GM23248 (cell line): ENCODE measurements around the gene MGMT. TPM values are rescaled to one million over a fixed set of nuclear protein-coding genes. Genes with fewer than 3 reads are reported as not detected.

ENCODE experiments used
- DNase-seq: peaks from one replicate; pipeline ENCODE4 v3.0.0-alpha.2; 2015
- H2AFZ ChIP-seq: fragments of 200-600 bp; sonication (generic); 2 replicates; pipeline ENCODE4 v1.6.1; 2016; ENCODE audit warnings: antibody characterized with exemption
- H3F3A ChIP-seq: fragments of 200-600 bp; sonication (generic); 2 replicates; pipeline ENCODE4 v1.6.1; 2016; ENCODE audit warnings: mild to moderate bottlenecking, antibody characterized with exemption, mixed run types; ENCODE audit not compliant: insufficient read depth
- H3K27ac ChIP-seq: fragments of 200-600 bp; sonication (generic); 2 replicates; pipeline ENCODE4 v1.5.1; 2016; ENCODE audit warnings: mild to moderate bottlenecking
- H3K27me3 ChIP-seq: fragments of 200-600 bp; sonication (generic); replicated peaks from 2 replicates; pipeline ENCODE4 v1.6.1; 2016; ENCODE audit warnings: mild to moderate bottlenecking; ENCODE audit not compliant: insufficient read depth
- H3K36me3 ChIP-seq: fragments of 200-600 bp; sonication (generic); 2 replicates; pipeline ENCODE4 v1.6.1; 2016; ENCODE audit warnings: low read depth, mild to moderate bottlenecking
- H3K4me1 ChIP-seq: fragments of 200-600 bp; sonication (generic); 2 replicates; pipeline ENCODE4 v1.6.1; 2016; ENCODE audit warnings: mild to moderate bottlenecking; ENCODE audit not compliant: insufficient read depth
- H3K4me2 ChIP-seq: fragments of 200-600 bp; sonication (generic); one replicate; pipeline ENCODE4 v1.6.1; 2016; ENCODE audit warnings: mild to moderate bottlenecking; ENCODE audit not compliant: unreplicated experiment
- H3K4me3 ChIP-seq: fragments of 200-600 bp; sonication (generic); 2 replicates; pipeline ENCODE4 v1.5.1; 2016; ENCODE audit warnings: mild to moderate bottlenecking
- H3K79me2 ChIP-seq: fragments of 200-600 bp; sonication (generic); 2 replicates; pipeline ENCODE4 v1.6.1; 2016; ENCODE audit warnings: mild to moderate bottlenecking; ENCODE audit not compliant: insufficient read depth
- H3K9ac ChIP-seq: fragments of 200-600 bp; sonication (generic); 2 replicates; pipeline ENCODE4 v1.6.1; 2016; ENCODE audit warnings: mild to moderate bottlenecking
- H3K9me2 ChIP-seq: fragments of 200-600 bp; sonication (generic); 2 replicates; pipeline ENCODE4 v1.6.1; 2016; ENCODE audit warnings: mixed run types, mild to moderate bottlenecking, moderate library complexity; ENCODE audit not compliant: insufficient read depth
- H3K9me3 ChIP-seq: fragments of 200-600 bp; sonication (generic); one replicate; pipeline ENCODE4 v1.6.1; 2017; ENCODE audit warnings: low read depth
- H4K20me1 ChIP-seq: fragments of 200-600 bp; sonication (generic); 2 replicates; pipeline ENCODE4 v1.6.0; 2016; ENCODE audit not compliant: insufficient read depth
- EZH2 ChIP-seq: fragments of 200-600 bp; sonication (generic); IDR thresholded peaks from 2 replicates; pipeline ENCODE4 v1.6.1; 2018; ENCODE audit warnings: antibody characterized with exemption, mild to moderate bottlenecking; ENCODE audit not compliant: insufficient read depth, poor library complexity, severe bottlenecking
- EZH2phosphoT487 ChIP-seq: fragments of 200-600 bp; sonication (generic); IDR thresholded peaks from 2 replicates; pipeline ENCODE4 v1.6.1; 2018; ENCODE audit warnings: antibody characterized with exemption, moderate library complexity, mild to moderate bottlenecking, low read depth; ENCODE audit not compliant: insufficient read depth
- WGBS, 2 experiments: methylation state at CpG; one replicate each; pipeline ENCODE4 v1.1.6; 2015 to 2017; ENCODE audit warnings: low lambda C conversion rate in 2 of 2, low coverage in 1 of 2; ENCODE audit errors: missing lambda C conversion rate in 2 of 2; 5-methylcytosine and 5-hydroxymethylcytosine counted together
- in situ Hi-C: fragments of 300-500 bp; cut with MboI; formaldehyde crosslinking; loops from 2 replicates; pipeline ENCODE4 v1.15.0; 2020
- polyA plus RNA-seq: library from polyadenylated mRNA; unstranded; fragments of >200 nt; fragmentation: Nextera tagmentation; extraction: Ambion mirVana; gene quantifications from 2 replicates; pipeline ENCODE4 v1.2.1, GENCODE V29; 2016
- total RNA-seq: library from RNA; depleted of rRNA; stranded (reverse); fragments of >200 nt; shearing (Covaris generic); gene quantifications from 2 replicates; pipeline ENCODE4 v1.2.3, GENCODE V29; 2014

The MGMT gene
- total and polyA plus RNA-seq, 2 experiments from 2014 or later, result 28.5 to 35.1 TPM

DNA sequence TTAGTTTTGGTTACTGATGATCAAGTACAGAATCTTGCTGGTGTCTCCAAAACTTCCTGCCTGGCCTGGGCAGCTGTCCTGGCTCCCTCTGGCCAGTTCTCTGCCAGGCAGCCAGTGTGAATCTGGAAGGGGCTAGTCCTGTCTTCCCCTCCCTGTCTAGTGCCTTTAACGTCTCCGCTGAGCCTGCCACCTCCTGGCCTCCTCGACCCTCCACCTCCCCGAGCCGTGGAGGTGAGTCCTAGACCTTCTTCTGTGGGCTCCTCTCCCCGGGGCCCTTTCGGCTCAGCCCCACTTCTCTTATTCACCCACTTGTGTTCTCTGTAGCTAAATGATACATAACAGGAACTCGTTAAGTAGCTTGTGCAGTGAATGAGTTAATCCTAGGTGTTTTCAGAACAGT, 218.2 kb downstream of the MGMT start:
- no peaks in the 10 kb centered on the region for H3K9me2 ChIP-seq
- H3K4me1 ChIP-seq, result peaks cover 9% of the 10 kb centered on the region
- H3K9ac ChIP-seq, result no peak overlapping the region
- 43 to 53% methylated on average over 8 of the region's 8 CpGs for WGBS, 2 experiments
- no peaks in the 10 kb centered on the region for H3K79me2 ChIP-seq
- no peak overlapping the region for H3K4me3 ChIP-seq
- H3K4me2 ChIP-seq, result no peak overlapping the region
- no peaks in the 10 kb centered on the region for H4K20me1 ChIP-seq
- H3F3A ChIP-seq, result no peaks in the 10 kb centered on the region
- in situ Hi-C loops, result no loop called here
- H3K27ac ChIP-seq, result no peak overlapping the region
- H3K9me3 ChIP-seq, result no peaks in the 10 kb centered on the region
- H2AFZ ChIP-seq, result no peak overlapping the region
- TF ChIP-seq EZH2phosphoT487 (no peak), EZH2 (no peak)
- H3K36me3 ChIP-seq, result no peaks in the 10 kb centered on the region
- H3K27me3 ChIP-seq, result no peaks in the 10 kb centered on the region
- DNase-seq, result no peak

DNA sequence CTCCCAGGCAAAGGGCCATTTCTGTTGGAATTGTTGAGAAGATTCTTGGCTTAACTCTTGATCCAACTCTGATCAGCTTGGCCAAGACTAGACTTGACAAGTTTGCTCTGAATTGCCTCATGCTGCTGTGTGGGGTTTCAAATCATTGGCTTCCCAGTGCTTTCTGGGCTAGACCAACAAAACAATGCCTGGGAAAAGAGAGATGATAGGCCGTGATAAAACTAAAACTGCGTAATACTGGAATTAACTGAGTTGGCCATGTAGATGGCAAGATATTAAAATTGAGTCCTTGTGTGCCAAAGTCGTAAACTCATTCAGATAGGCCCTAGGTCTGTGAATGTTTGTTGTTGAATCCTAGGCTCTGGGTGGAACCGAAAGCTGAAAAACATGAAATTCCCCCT, 222.6 kb downstream of the MGMT start:
- Histone ChIP-seq H3K79me2 (no peaks in the 10 kb centered on the region), H3K27ac (peak overlapping the region; percentile 38), H3K4me3 (no peak overlapping the region; the same call in 1 of the 2 replicates), H3K27me3 (no peaks in the 10 kb centered on the region), H3K9ac (no peak overlapping the region), H3K36me3 (no peaks in the 10 kb centered on the region), H3K9me2 (no peaks in the 10 kb centered on the region), H2AFZ (peak overlapping the region; percentile 50; the same call in 1 of the 2 replicates), H3F3A (no peaks in the 10 kb centered on the region), H3K4me1 (peaks cover 15% of the 10 kb centered on the region), H3K4me2 (no peak overlapping the region), H3K9me3 (no peaks in the 10 kb centered on the region), H4K20me1 (no peaks in the 10 kb centered on the region)
- in situ Hi-C loops, result no loop called here
- WGBS, 2 experiments, result 15 to 16% methylated on average over 4 of the region's 4 CpGs
- TF ChIP-seq EZH2phosphoT487 (no peak), EZH2 (no peak)
- DNase-seq, result peak; percentile 45

DNA sequence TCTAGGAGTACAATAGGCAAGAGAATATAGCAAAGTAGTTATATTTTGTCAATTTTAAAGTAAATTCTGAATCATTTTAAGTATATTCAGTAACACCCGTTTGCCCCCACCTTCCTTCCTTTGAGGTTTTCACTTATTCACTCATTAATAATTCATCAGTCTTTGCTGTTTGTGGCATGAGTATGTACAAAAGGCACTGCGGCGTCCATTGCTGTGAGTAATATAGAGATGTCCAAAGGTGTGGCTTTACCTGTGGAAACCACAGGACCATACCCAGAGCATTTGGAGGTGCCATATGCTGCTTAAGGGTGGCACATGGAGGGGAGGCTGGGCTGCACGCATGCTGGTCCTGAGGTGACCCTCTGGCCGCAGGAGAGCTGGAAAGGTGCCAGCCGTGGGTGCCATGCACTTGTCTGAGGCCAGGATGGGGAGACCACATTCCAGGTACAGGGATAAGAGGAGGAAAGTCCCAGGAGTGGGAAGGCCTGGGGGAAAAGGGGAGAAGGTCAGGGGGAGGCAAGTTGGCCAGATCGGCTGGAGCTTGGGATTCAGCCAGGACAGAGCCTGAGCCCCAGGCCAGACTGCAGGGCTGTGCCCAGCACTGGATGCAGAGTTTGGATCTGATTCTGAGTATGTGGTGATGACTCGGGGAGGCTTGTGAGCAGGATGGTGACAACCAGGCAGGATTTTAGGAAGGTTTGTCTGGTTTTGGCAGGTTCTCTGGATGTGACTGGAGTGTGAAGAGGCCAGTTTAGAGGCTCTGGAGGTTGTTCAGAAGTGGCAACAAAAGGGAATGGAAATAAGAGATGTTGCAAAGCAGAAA, 223.4 kb downstream of the MGMT start:
- Histone ChIP-seq H3K4me1 (peaks cover 15% of the 10 kb centered on the region), H3K27ac (peak overlapping the region; percentile 38), H2AFZ (peak overlapping the region; percentile 50; the same call in 1 of the 2 replicates), H3K9me2 (no peaks in the 10 kb centered on the region), H3F3A (no peaks in the 10 kb centered on the region), H3K9me3 (no peaks in the 10 kb centered on the region), H3K4me2 (no peak overlapping the region), H3K79me2 (no peaks in the 10 kb centered on the region), H3K9ac (no peak overlapping the region), H3K36me3 (no peaks in the 10 kb centered on the region), H3K27me3 (no peaks in the 10 kb centered on the region), H3K4me3 (no peak overlapping the region; the same call in 1 of the 2 replicates), H4K20me1 (no peaks in the 10 kb centered on the region)
- peak; percentile 25 for DNase-seq
- TF ChIP-seq EZH2 (no peak), EZH2phosphoT487 (no peak)
- in situ Hi-C loops, result no loop called here
- WGBS, 2 experiments, result 31 to 35% methylated on average over 8 of the region's 8 CpGs

DNA sequence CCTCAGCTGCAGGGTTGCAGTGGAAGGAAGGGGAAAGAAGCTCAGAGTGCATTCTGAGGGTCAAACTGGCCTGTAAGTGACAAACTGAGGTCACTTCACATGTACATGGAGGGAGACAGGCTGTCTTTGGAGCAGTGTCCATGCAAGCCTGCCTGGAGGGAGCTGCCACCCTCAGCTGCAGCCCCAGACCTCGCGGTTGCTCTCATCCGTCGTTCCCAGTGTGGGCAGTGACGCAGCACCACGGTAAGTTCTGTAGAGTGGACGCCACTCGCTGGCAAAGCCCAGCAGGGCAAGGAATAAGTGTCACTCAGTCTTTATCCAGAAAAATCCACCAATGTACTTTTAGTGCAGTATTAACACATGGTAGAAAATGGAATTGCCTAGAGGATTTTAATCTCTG, 225.7 kb downstream of the MGMT start:
- H3K27ac ChIP-seq, result no peak overlapping the region
- 90 to 95% methylated on average over 8 of the region's 8 CpGs for WGBS, 2 experiments
- DNase-seq, result no peak
- no peaks in the 10 kb centered on the region for H3K79me2 ChIP-seq
- TF ChIP-seq EZH2phosphoT487 (no peak), EZH2 (no peak)
- H3K36me3 ChIP-seq, result no peaks in the 10 kb centered on the region
- H3F3A ChIP-seq, result no peaks in the 10 kb centered on the region
- in situ Hi-C loops, result no loop called here
- no peaks in the 10 kb centered on the region for H3K27me3 ChIP-seq
- H3K9me3 ChIP-seq, result no peaks in the 10 kb centered on the region
- peaks cover 15% of the 10 kb centered on the region for H3K4me1 ChIP-seq
- H4K20me1 ChIP-seq, result no peaks in the 10 kb centered on the region
- H3K9ac ChIP-seq, result no peak overlapping the region
- H2AFZ ChIP-seq, result no peak overlapping the region
- H3K4me3 ChIP-seq, result no peak overlapping the region
- no peak overlapping the region for H3K4me2 ChIP-seq
- H3K9me2 ChIP-seq, result no peaks in the 10 kb centered on the region

DNA sequence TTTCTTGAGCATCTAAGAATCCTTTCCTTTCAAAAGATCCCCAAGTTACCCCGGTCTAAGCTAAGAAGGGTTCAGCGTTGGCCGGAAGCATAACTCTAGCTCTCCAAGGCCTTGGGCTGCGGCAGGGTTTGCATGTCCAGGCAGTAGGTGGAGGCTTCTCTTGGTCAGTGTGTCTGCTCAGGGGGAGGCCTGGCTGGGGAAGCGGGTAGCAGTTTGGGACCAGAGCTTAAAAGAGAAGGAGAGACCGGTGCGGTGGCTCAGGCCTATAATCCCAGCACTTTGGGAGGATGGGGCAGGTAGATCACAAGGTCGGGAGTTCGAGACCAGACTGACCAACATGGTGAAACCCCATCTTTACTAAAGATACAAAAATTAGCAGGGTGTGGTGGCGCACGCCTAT, 226.3 kb downstream of the MGMT start:
- Histone ChIP-seq H3K9me3 (no peaks in the 10 kb centered on the region), H4K20me1 (no peaks in the 10 kb centered on the region), H3K4me3 (no peak overlapping the region), H3K36me3 (no peaks in the 10 kb centered on the region), H3F3A (no peaks in the 10 kb centered on the region), H3K9ac (no peak overlapping the region), H3K4me1 (peaks cover 15% of the 10 kb centered on the region), H3K79me2 (no peaks in the 10 kb centered on the region), H3K9me2 (no peaks in the 10 kb centered on the region), H2AFZ (no peak overlapping the region), H3K27me3 (no peaks in the 10 kb centered on the region), H3K4me2 (no peak overlapping the region), H3K27ac (no peak overlapping the region)
- TF ChIP-seq EZH2 (no peak), EZH2phosphoT487 (no peak)
- 96 to 98% methylated on average over 11 of the region's 11 CpGs for WGBS, 2 experiments
- no peak for DNase-seq
- in situ Hi-C loops, result no loop called here
